A673 (cell line): ENCODE data around the gene NCAM2. TPM values are rescaled to one million over a fixed set of nuclear protein-coding genes. Genes with fewer than 3 reads are reported as not detected.

Source experiments
- BruUV-seq: library from RNA; stranded (reverse); fragments of 400-500 nt; replicated peaks from 2 replicates; lab custom pipeline; 2021; lab: Mats Ljungman, UMichigan
- CTCF ChIA-PET: fragments of 300-600 bp; sonication (Branson Sonifier 250); formaldehyde crosslinking; loops from one replicate; lab custom pipeline; 2022; ENCODE audit warnings: antibody characterized with exemption; lab: Charles Lee
- POLR2A ChIA-PET: fragments of 300-600 bp; sonication (Branson Sonifier 250); formaldehyde crosslinking; loops from one replicate; lab custom pipeline; 2022; ENCODE audit warnings: antibody characterized with exemption; ENCODE audit not compliant: low non-redundant PET; lab: Charles Lee
- DNase-seq: peaks from one replicate; pipeline ENCODE4 v3.0.0-alpha.2; 2015; ENCODE audit warnings: low spot score
- H3K27ac ChIP-seq: fragments of 200-600 bp; sonication (generic); 2 replicates; pipeline ENCODE4 v1.5.1; 2016; ENCODE audit warnings: mixed run types, low read depth, mild to moderate bottlenecking, mixed read lengths, antibody characterized with exemption, low read length; ENCODE audit not compliant: poor library complexity, severe bottlenecking
- H3K27me3 ChIP-seq: fragments of 200-600 bp; sonication (generic); replicated peaks from 2 replicates; pipeline ENCODE4 v1.6.1; 2017; ENCODE audit warnings: mixed run types, low read depth, mild to moderate bottlenecking, mixed read lengths, antibody characterized with exemption, low read length; ENCODE audit not compliant: insufficient read depth, poor library complexity
- H3K36me3 ChIP-seq: fragments of 200-600 bp; sonication (generic); 2 replicates; pipeline ENCODE4 v1.6.1; 2016; ENCODE audit warnings: mixed run types, mild to moderate bottlenecking, mixed read lengths, antibody characterized with exemption, low read length; ENCODE audit not compliant: insufficient read depth, poor library complexity, severe bottlenecking
- H3K4me1 ChIP-seq: fragments of 200-600 bp; sonication (generic); 2 replicates; pipeline ENCODE4 v1.6.1; 2017; ENCODE audit warnings: mixed run types, mild to moderate bottlenecking, mixed read lengths, antibody characterized with exemption, low read length; ENCODE audit not compliant: insufficient read depth, poor library complexity, severe bottlenecking
- H3K4me3 ChIP-seq: fragments of 200-600 bp; sonication (generic); 2 replicates; pipeline ENCODE4 v1.5.1; 2016; ENCODE audit warnings: low read depth, mixed run types, mild to moderate bottlenecking, mixed read lengths, low read length; ENCODE audit not compliant: poor library complexity, severe bottlenecking
- H3K9me3 ChIP-seq: fragments of 200-600 bp; sonication (generic); 2 replicates; pipeline ENCODE4 v1.6.1; 2016; ENCODE audit warnings: mixed run types, low read depth, mild to moderate bottlenecking, mixed read lengths, antibody characterized with exemption, low read length; ENCODE audit not compliant: poor library complexity, severe bottlenecking
- CTCF ChIP-seq: fragments of 300-800, 200-600 bp; sonication (generic); conservative IDR thresholded peaks from 2 replicates; pipeline ENCODE4 v1.5.1; 2017; ENCODE audit warnings: low read depth, mild to moderate bottlenecking, antibody characterized with exemption, low read length, moderate library complexity, mixed read lengths
- EZH2 ChIP-seq: fragments of 200-600 bp; sonication (generic); IDR thresholded peaks from 2 replicates; pipeline ENCODE4 v1.6.1; 2017; ENCODE audit warnings: borderline replicate concordance, low read depth, mild to moderate bottlenecking, mixed read lengths, antibody characterized with exemption, low read length; ENCODE audit not compliant: poor library complexity, severe bottlenecking
- intact Hi-C: fragments of 100-400 bp; cut with micrococcal nuclease; formaldehyde crosslinking; loops from one replicate; pipeline ENCODE4 v1.10.0; 2022; ENCODE audit not compliant: unreplicated experiment
- total RNA-seq: library from RNA; stranded (reverse); gene quantifications from 2 replicates; pipeline ENCODE4 v1.2.3, GENCODE V29; 2021

The NCAM2 gene
- total RNA-seq, 1 experiment from 2014 or later = 38.2 TPM

GRCh38 chr21:21018821-21019220 is 20.6 kb downstream of the NCAM2 start:
- no peak overlapping the region for H3K4me3 ChIP-seq
- no TSS peak for BruUV-seq
- ChIA-PET POLR2A (no interaction called here), CTCF (no interaction called here)
- TF ChIP-seq EZH2 (no peak), CTCF (no peak)
- no peak for DNase-seq
- intact Hi-C loops = no loop called here
- H3K36me3 ChIP-seq = no peaks in the 10 kb centered on the region
- H3K9me3 ChIP-seq = no peaks in the 10 kb centered on the region
- H3K27me3 ChIP-seq = no peaks in the 10 kb centered on the region
- H3K4me1 ChIP-seq = peaks cover 7% of the 10 kb centered on the region
- no peak overlapping the region for H3K27ac ChIP-seq

- DNase-seq = no peak
- Histone ChIP-seq H3K4me1 (peaks cover 7% of the 10 kb centered on the region), H3K4me3 (no peak overlapping the region), H3K27me3 (no peaks in the 10 kb centered on the region), H3K9me3 (no peaks in the 10 kb centered on the region), H3K36me3 (no peaks in the 10 kb centered on the region), H3K27ac (no peak overlapping the region)
- intact Hi-C loops = no loop called here
- BruUV-seq = no TSS peak
- ChIA-PET CTCF (no interaction called here), POLR2A (no interaction called here)
- TF ChIP-seq CTCF (no peak), EZH2 (no peak)
Measured at GRCh38 chr21:21019681-21020080, 21.5 kb downstream of the NCAM2 start.

- Histone ChIP-seq H3K4me1 (peaks cover 19% of the 10 kb centered on the region), H3K27me3 (no peaks in the 10 kb centered on the region), H3K4me3 (no peak overlapping the region), H3K27ac (no peak overlapping the region), H3K36me3 (no peaks in the 10 kb centered on the region), H3K9me3 (no peaks in the 10 kb centered on the region)
- POLR2A ChIA-PET = no interaction called here
- intact Hi-C loops = no loop called here
- no TSS peak for BruUV-seq
- no peak for DNase-seq
- no peak for TF ChIP-seq EZH2
- TF ChIP-seq CTCF = no peak
- CTCF ChIA-PET = no interaction called here
Measured at GRCh38 chr21:21025742-21026141, 27.5 kb downstream of the NCAM2 start.
